HepG2 (cell line): Measurements from ENCODE around the gene KANK3. TPM values are rescaled to one million over a fixed set of nuclear protein-coding genes. Genes with fewer than 3 reads are reported as not detected.

Experiments
- ARID2 ChIP-seq: sonication (generic); formaldehyde crosslinking; IDR thresholded peaks from 2 replicates; pipeline ENCODE4 v1.8.1; 2022; ENCODE audit warnings: mild to moderate bottlenecking, missing genetic modification reagents, borderline replicate concordance
- ATAD3A ChIP-seq: sonication (generic); formaldehyde crosslinking; IDR thresholded peaks from 2 replicates; pipeline ENCODE4 v1.4.0; 2020; ENCODE audit warnings: missing genetic modification reagents
- CREB1 ChIP-seq, 2 experiments: fragments of 450-650 bp in 1 of 2; IDR thresholded peaks; 2 replicates each; pipeline ENCODE4 v1.6.1; 2016 to 2017; ENCODE audit warnings: control low read depth in 1 of 2, mild to moderate bottlenecking in 1 of 2, missing compliant biosample characterization in 1 of 2, missing genetic modification characterization in 1 of 2
- ERF ChIP-seq: IDR thresholded peaks from 2 replicates; pipeline ENCODE4 v1.6.1; 2018; ENCODE audit warnings: missing biosample characterization, missing genetic modification reagents
- FOXM1 ChIP-seq: sonication (generic); formaldehyde crosslinking; IDR thresholded peaks from 2 replicates; pipeline ENCODE4 v1.5.0; 2020; ENCODE audit warnings: missing genetic modification reagents
- KDM5A ChIP-seq: fragments of 200-600 bp; sonication (generic); IDR thresholded peaks from 2 replicates; pipeline ENCODE4 v1.7.0; 2018; ENCODE audit warnings: antibody characterized with exemption, mild to moderate bottlenecking, low read length, borderline replicate concordance
- KLF15 ChIP-seq: sonication (generic); formaldehyde crosslinking; IDR thresholded peaks from 2 replicates; pipeline ENCODE4 v1.8.1; 2023; ENCODE audit warnings: borderline replicate concordance, mild to moderate bottlenecking, inconsistent platforms, missing genetic modification reagents, mixed read lengths
- MAFF ChIP-seq: IDR thresholded peaks from 2 replicates; pipeline ENCODE4 v1.6.1; 2011; ENCODE audit warnings: low read depth, low read length, improper control_type of control experiment
- MED13 ChIP-seq: sonication (generic); formaldehyde crosslinking; IDR thresholded peaks from 2 replicates; pipeline ENCODE4 v1.5.0; 2020; ENCODE audit warnings: missing genetic modification reagents
- NFYB ChIP-seq: sonication (generic); formaldehyde crosslinking; IDR thresholded peaks from 2 replicates; pipeline ENCODE4 v1.4.0; 2020; ENCODE audit warnings: missing genetic modification reagents
- PAWR ChIP-seq: sonication (generic); formaldehyde crosslinking; IDR thresholded peaks from 2 replicates; pipeline ENCODE4 v1.4.0; 2020; ENCODE audit warnings: missing genetic modification reagents, mild to moderate bottlenecking, borderline replicate concordance
- SRSF1 ChIP-seq: fragments of 200-400 bp; formaldehyde crosslinking; optimal IDR thresholded peaks from 2 replicates; pipeline ENCODE3; 2017; ENCODE audit warnings: mild to moderate bottlenecking, low read depth, low read length, moderate library complexity
- ZNF33B ChIP-seq: sonication (generic); formaldehyde crosslinking; IDR thresholded peaks from 2 replicates; pipeline ENCODE4 v1.5.1; 2020; ENCODE audit warnings: mild to moderate bottlenecking, missing genetic modification reagents
- ZNF451 ChIP-seq: sonication (generic); formaldehyde crosslinking; IDR thresholded peaks from 2 replicates; pipeline ENCODE4 v1.5.0; 2020; ENCODE audit warnings: mild to moderate bottlenecking, missing genetic modification reagents
- ZNF75D ChIP-seq: sonication (generic); formaldehyde crosslinking; IDR thresholded peaks from 2 replicates; pipeline ENCODE4 v1.8.1; 2023; ENCODE audit warnings: missing genetic modification reagents, mild to moderate bottlenecking, borderline replicate concordance
- ZNF766 ChIP-seq: sonication (generic); formaldehyde crosslinking; IDR thresholded peaks from 2 replicates; pipeline ENCODE4 v1.5.0; 2020; ENCODE audit warnings: missing genetic modification reagents, borderline replicate concordance
- polyA plus RNA-seq, 8 experiments: library from polyadenylated mRNA; depleted of rRNA in 3 of 8; stranded (reverse) in 7 of 8; unstranded in 1 of 8; fragments of >200 nt; fragmentation: Illumina TruSeq in 4 of 8; extraction: Trizol in 4 of 8; gene quantifications; 2 replicates each; pipeline versions ENCODE4 v1.2.1 to v1.2.3, GENCODE V29; 2011 to 2016; ENCODE audit warnings: low read depth in 4 of 8, missing spikeins in 1 of 8, mixed read lengths in 1 of 8; ENCODE audit not compliant: insufficient read depth in 1 of 8
- total RNA-seq, 5 experiments: library from RNA; depleted of rRNA; stranded (reverse); fragments of >200 nt; fragmentation: Illumina TruSeq; extraction: Trizol; gene quantifications; 2 replicates each; pipeline ENCODE4 v1.2.3, GENCODE V29; 2016; ENCODE audit warnings: low read depth in 1 of 5
- TF ChIP-seq, protein P1 (sequence below): IDR thresholded peaks from 2 replicates; pipeline ENCODE4 v1.6.1; 2018; ENCODE audit warnings: missing genetic modification reagents
- TF ChIP-seq, protein P2 (sequence below): sonication (generic); formaldehyde crosslinking; IDR thresholded peaks from 2 replicates; pipeline ENCODE4 v1.8.1; 2023; ENCODE audit warnings: mild to moderate bottlenecking, moderate library complexity, missing genetic modification reagents
- TF ChIP-seq, protein P3 (sequence below): sonication (generic); formaldehyde crosslinking; IDR thresholded peaks from 2 replicates; pipeline ENCODE4 v1.4.0; 2020; ENCODE audit warnings: missing genetic modification reagents
- TF ChIP-seq, protein P4 (sequence below): sonication (generic); formaldehyde crosslinking; IDR thresholded peaks from 2 replicates; pipeline ENCODE4 v1.5.1; 2020; ENCODE audit warnings: missing genetic modification reagents, mild to moderate bottlenecking, borderline replicate concordance

The KANK3 gene
- total and polyA plus RNA-seq, 2 of the 13 experiments (the other 11 are each of a cell fraction or from before 2014, with no cell fraction given) = 0.15 to 0.20 TPM

DNA sequence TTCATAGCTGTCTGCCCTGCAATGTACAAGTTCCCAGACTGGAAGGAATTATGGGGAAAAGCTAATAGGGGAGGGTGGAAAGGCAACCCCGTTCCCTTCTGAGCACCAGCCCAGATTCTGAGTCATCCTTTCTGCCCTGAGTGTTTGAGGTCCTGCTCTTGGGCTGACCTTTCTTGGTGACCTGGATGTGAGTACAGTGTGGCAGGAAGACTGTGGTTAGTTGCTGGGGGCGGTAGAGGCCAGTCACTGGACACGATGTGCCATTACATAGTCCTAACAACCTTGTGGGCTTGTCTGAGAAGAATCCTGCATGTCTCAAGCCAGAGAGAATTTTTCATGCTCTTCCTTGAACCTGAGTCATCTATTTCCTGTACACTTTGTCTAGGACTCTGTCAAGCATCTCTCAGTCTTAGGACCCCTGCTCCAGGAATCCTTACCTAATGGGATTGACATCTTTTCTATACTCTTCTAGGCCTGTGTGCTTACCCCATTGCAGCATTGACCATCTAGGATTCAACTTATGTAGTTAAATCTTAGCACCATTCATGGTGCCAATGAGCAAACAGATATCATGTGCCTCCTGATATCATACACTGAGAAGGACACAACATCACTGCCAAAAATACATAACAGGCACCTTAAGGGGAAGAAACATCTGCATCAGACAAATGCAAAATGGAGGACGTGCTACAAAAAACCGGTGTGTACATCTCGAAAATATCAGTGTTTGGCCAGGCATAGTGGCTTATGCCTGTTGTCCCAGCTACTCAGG lies 12.8 kb upstream of the KANK3 start (continued):
- TF ChIP-seq, protein P1, sequence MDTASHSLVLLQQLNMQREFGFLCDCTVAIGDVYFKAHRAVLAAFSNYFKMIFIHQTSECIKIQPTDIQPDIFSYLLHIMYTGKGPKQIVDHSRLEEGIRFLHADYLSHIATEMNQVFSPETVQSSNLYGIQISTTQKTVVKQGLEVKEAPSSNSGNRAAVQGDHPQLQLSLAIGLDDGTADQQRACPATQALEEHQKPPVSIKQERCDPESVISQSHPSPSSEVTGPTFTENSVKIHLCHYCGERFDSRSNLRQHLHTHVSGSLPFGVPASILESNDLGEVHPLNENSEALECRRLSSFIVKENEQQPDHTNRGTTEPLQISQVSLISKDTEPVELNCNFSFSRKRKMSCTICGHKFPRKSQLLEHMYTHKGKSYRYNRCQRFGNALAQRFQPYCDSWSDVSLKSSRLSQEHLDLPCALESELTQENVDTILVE (CRISPR knock-in tag) = no peak
- TF ChIP-seq PAWR (no peak), NFYB (no peak), ATAD3A (CRISPR knock-in tag) (no peak), ZNF766 (no peak), CREB1 (IDR thresholded peaks at IDR 0.05) (no peak), CREB1 (CRISPR knock-in tag; IDR thresholded peaks at IDR 0.05) (no peak), MED13 (CRISPR knock-in tag) (no peak), SRSF1 (no peak), KLF15 (no peak), KDM5A (no peak), ZNF75D (CRISPR knock-in tag) (no peak), MAFF (no peak), ERF (CRISPR knock-in tag) (peak; percentile 87), ARID2 (CRISPR knock-in tag) (0 out of 2 replicates have a peak, but pooled peaks have one; percentile 48), FOXM1 (no peak), ZNF33B (CRISPR knock-in tag) (no peak), ZNF451 (CRISPR knock-in tag) (no peak)
- TF ChIP-seq, protein P2, sequence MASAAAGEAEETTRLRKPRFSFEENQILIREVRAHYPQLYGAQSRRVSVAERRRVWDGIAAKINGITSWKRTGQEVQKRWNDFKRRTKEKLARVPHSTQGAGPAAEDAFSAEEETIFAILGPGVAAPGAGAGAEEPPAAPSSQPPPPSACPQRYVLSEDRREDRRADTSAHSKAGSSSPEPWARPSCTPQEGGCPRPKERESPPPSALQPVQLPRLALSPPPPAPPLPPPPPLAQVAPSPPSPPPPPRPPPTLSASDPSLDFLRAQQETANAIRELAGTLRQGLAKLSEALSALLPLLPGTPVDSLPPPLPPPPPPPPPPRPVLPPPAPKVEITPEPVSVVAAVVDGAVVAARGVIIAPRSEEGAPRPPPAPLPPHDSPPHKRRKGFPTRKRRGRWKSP (CRISPR knock-in tag) = no peak
- TF ChIP-seq, protein P3, sequence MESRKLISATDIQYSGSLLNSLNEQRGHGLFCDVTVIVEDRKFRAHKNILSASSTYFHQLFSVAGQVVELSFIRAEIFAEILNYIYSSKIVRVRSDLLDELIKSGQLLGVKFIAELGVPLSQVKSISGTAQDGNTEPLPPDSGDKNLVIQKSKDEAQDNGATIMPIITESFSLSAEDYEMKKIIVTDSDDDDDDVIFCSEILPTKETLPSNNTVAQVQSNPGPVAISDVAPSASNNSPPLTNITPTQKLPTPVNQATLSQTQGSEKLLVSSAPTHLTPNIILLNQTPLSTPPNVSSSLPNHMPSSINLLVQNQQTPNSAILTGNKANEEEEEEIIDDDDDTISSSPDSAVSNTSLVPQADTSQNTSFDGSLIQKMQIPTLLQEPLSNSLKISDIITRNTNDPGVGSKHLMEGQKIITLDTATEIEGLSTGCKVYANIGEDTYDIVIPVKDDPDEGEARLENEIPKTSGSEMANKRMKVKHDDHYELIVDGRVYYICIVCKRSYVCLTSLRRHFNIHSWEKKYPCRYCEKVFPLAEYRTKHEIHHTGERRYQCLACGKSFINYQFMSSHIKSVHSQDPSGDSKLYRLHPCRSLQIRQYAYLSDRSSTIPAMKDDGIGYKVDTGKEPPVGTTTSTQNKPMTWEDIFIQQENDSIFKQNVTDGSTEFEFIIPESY = peak; percentile 70
- TF ChIP-seq, protein P4, sequence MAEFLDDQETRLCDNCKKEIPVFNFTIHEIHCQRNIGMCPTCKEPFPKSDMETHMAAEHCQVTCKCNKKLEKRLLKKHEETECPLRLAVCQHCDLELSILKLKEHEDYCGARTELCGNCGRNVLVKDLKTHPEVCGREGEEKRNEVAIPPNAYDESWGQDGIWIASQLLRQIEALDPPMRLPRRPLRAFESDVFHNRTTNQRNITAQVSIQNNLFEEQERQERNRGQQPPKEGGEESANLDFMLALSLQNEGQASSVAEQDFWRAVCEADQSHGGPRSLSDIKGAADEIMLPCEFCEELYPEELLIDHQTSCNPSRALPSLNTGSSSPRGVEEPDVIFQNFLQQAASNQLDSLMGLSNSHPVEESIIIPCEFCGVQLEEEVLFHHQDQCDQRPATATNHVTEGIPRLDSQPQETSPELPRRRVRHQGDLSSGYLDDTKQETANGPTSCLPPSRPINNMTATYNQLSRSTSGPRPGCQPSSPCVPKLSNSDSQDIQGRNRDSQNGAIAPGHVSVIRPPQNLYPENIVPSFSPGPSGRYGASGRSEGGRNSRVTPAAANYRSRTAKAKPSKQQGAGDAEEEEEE (CRISPR knock-in tag) = no peak
